ENCODE measurements around the gene LMBR1L.
"Not testable (repeated sequence)": the region's sequence is repeated elsewhere in the genome, so short reads cannot be mapped to it uniquely, and the experiment has no call there.

LMBR1L gene

GRCh38 chr12:49133014-49133413 lies 22.4 kb upstream of the LMBR1L start:
- Histone ChIP-seq H3K36me3 (ENCODE audit: insufficient read depth, low read length) (peaks cover 17% of the 10 kb centered on the region), H2AFZ (ENCODE audit: low read length, unreplicated experiment) (peak overlapping the region; percentile 81), H3K79me2 (ENCODE audit: control insufficient read depth, insufficient read depth, low read length, unreplicated experiment) (peaks cover 55% of the 10 kb centered on the region), H3K27ac (ENCODE audit: low read depth, low read length) (peak overlapping the region; percentile 51; the same call in 1 of the 2 replicates), H3K4me3 (ENCODE audit: low read depth, low read length) (peak overlapping the region; percentile 97), H3K4me1 (ENCODE audit: control insufficient read depth, insufficient read depth, low read length, unreplicated experiment) (peaks cover 24% of the 10 kb centered on the region), H3K27me3 (ENCODE audit: insufficient read depth, low read length) (no peaks in the 10 kb centered on the region)

- Histone ChIP-seq H3K27me3 (ENCODE audit: insufficient read depth, low read length) (no peaks in the 10 kb centered on the region), H3K36me3 (ENCODE audit: insufficient read depth, low read length) (peaks cover 26% of the 10 kb centered on the region), H3K27ac (ENCODE audit: low read depth, low read length) (peak overlapping the region; percentile 51), H3K79me2 (ENCODE audit: control insufficient read depth, insufficient read depth, low read length, unreplicated experiment) (peaks cover 58% of the 10 kb centered on the region), H3K4me3 (ENCODE audit: low read depth, low read length) (peak overlapping the region; percentile 97), H3K4me1 (ENCODE audit: control insufficient read depth, insufficient read depth, low read length, unreplicated experiment) (peaks cover 28% of the 10 kb centered on the region), H2AFZ (ENCODE audit: low read length, unreplicated experiment) (peak overlapping the region; percentile 81)
Measured at GRCh38 chr12:49131894-49132461, 21.3 kb upstream of the LMBR1L start.

GRCh38 chr12:49131051-49131893 lies 20.6 kb upstream of the LMBR1L start, which contains the start of gene TUBA1B:
Gene TUBA1B, minus strand, starts transcription at chr12:49131395. Its CDS starts 95 bp downstream, at chr12:49131300.
- peak within 1 kb of the TSS; percentile 81 for H2AFZ ChIP-seq (ENCODE audit: low read length, unreplicated experiment)
- peak within 1 kb of the TSS; percentile 97 for H3K4me3 ChIP-seq (ENCODE audit: low read depth, low read length)
- H3K4me1 ChIP-seq (ENCODE audit: control insufficient read depth, insufficient read depth, low read length, unreplicated experiment): peaks cover 28% of the 10 kb centered on the region
- H3K27me3 ChIP-seq (ENCODE audit: insufficient read depth, low read length): no peaks in the 10 kb centered on the region
- H3K79me2 ChIP-seq (ENCODE audit: control insufficient read depth, insufficient read depth, low read length, unreplicated experiment): peaks cover 58% of the 10 kb centered on the region
- peak within 1 kb of the TSS; percentile 98 for H3K27ac ChIP-seq (ENCODE audit: low read depth, low read length)
- peaks cover 30% of the 10 kb centered on the region for H3K36me3 ChIP-seq (ENCODE audit: insufficient read depth, low read length)

- peaks cover 54% of the 10 kb centered on the region for H3K79me2 ChIP-seq (ENCODE audit: control insufficient read depth, insufficient read depth, low read length, unreplicated experiment)
- peak overlapping the region; percentile 98 for H3K27ac ChIP-seq (ENCODE audit: low read depth, low read length)
- H3K4me1 ChIP-seq (ENCODE audit: control insufficient read depth, insufficient read depth, low read length, unreplicated experiment): peaks cover 28% of the 10 kb centered on the region
- peaks cover 30% of the 10 kb centered on the region for H3K36me3 ChIP-seq (ENCODE audit: insufficient read depth, low read length)
- no peak overlapping the region for H2AFZ ChIP-seq (ENCODE audit: low read length, unreplicated experiment)
- no peaks in the 10 kb centered on the region for H3K27me3 ChIP-seq (ENCODE audit: insufficient read depth, low read length)
- H3K4me3 ChIP-seq (ENCODE audit: low read depth, low read length): peak overlapping the region; percentile 97
Measured at GRCh38 chr12:49130151-49131050, 19.8 kb upstream of the LMBR1L start.

GRCh38 chr12:49129332-49130150 lies 18.9 kb upstream of the LMBR1L start:
- H3K36me3 ChIP-seq (ENCODE audit: insufficient read depth, low read length): peaks cover 30% of the 10 kb centered on the region
- peaks cover 28% of the 10 kb centered on the region for H3K4me1 ChIP-seq (ENCODE audit: control insufficient read depth, insufficient read depth, low read length, unreplicated experiment)
- no peaks in the 10 kb centered on the region for H3K27me3 ChIP-seq (ENCODE audit: insufficient read depth, low read length)
- peak overlapping the region; percentile 97 for H3K4me3 ChIP-seq (ENCODE audit: low read depth, low read length)
- no peak overlapping the region for H2AFZ ChIP-seq (ENCODE audit: low read length, unreplicated experiment)
- peaks cover 54% of the 10 kb centered on the region for H3K79me2 ChIP-seq (ENCODE audit: control insufficient read depth, insufficient read depth, low read length, unreplicated experiment)
- peak overlapping the region; percentile 98 for H3K27ac ChIP-seq (ENCODE audit: low read depth, low read length)

GRCh38 chr12:49127971-49128370 lies 17.3 kb upstream of the LMBR1L start:
- peaks cover 30% of the 10 kb centered on the region for H3K36me3 ChIP-seq (ENCODE audit: insufficient read depth, low read length)
- H3K27me3 ChIP-seq (ENCODE audit: insufficient read depth, low read length); H3K27ac ChIP-seq (ENCODE audit: low read depth, low read length); H3K4me3 ChIP-seq (ENCODE audit: low read depth, low read length); H2AFZ ChIP-seq (ENCODE audit: low read length, unreplicated experiment): not testable (repeated sequence)
- peaks cover 17% of the 10 kb centered on the region for H3K4me1 ChIP-seq (ENCODE audit: control insufficient read depth, insufficient read depth, low read length, unreplicated experiment)
- H3K79me2 ChIP-seq (ENCODE audit: control insufficient read depth, insufficient read depth, low read length, unreplicated experiment): peaks cover 43% of the 10 kb centered on the region

GRCh38 chr12:49126852-49127763 lies 16.5 kb upstream of the LMBR1L start:
- no peaks in the 10 kb centered on the region for H3K27me3 ChIP-seq (ENCODE audit: insufficient read depth, low read length)
- H3K79me2 ChIP-seq (ENCODE audit: control insufficient read depth, insufficient read depth, low read length, unreplicated experiment): peaks cover 34% of the 10 kb centered on the region
- H2AFZ ChIP-seq (ENCODE audit: low read length, unreplicated experiment): no peak overlapping the region
- H3K27ac ChIP-seq (ENCODE audit: low read depth, low read length): peak overlapping the region; percentile 7
- peaks cover 12% of the 10 kb centered on the region for H3K4me1 ChIP-seq (ENCODE audit: control insufficient read depth, insufficient read depth, low read length, unreplicated experiment)
- H3K4me3 ChIP-seq (ENCODE audit: low read depth, low read length): no peak overlapping the region
- H3K36me3 ChIP-seq (ENCODE audit: insufficient read depth, low read length): peaks cover 30% of the 10 kb centered on the region

GRCh38 chr12:49121047-49121696 lies 10.5 kb upstream of the LMBR1L start:
- H2AFZ ChIP-seq (ENCODE audit: low read length, unreplicated experiment): peak overlapping the region; percentile 88
- no peaks in the 10 kb centered on the region for H3K27me3 ChIP-seq (ENCODE audit: insufficient read depth, low read length)

GRCh38 chr12:49111206-49111605 lies 559 bp upstream of the LMBR1L start:
- H3K79me2 ChIP-seq (ENCODE audit: control insufficient read depth, insufficient read depth, low read length, unreplicated experiment): peaks cover 29% of the 10 kb centered on the region
- H3K4me1 ChIP-seq (ENCODE audit: control insufficient read depth, insufficient read depth, low read length, unreplicated experiment): peaks cover 14% of the 10 kb centered on the region
- no peaks in the 10 kb centered on the region for H3K36me3 ChIP-seq (ENCODE audit: insufficient read depth, low read length)
- H3K27ac ChIP-seq (ENCODE audit: low read depth, low read length): peak overlapping the region; percentile 7; the same call in 1 of the 2 replicates
- no peaks in the 10 kb centered on the region for H3K27me3 ChIP-seq (ENCODE audit: insufficient read depth, low read length)
- H2AFZ ChIP-seq (ENCODE audit: low read length, unreplicated experiment): peak overlapping the region; percentile 98
- peak overlapping the region; percentile 98 for H3K4me3 ChIP-seq (ENCODE audit: low read depth, low read length)

More at GRCh38 chr12:49121047-49121696, 10.5 kb upstream of the LMBR1L start:
- peaks cover 3% of the 10 kb centered on the region for H3K4me1 ChIP-seq (ENCODE audit: control insufficient read depth, insufficient read depth, low read length, unreplicated experiment)
- H3K36me3 ChIP-seq (ENCODE audit: insufficient read depth, low read length): no peaks in the 10 kb centered on the region
- H3K4me3 ChIP-seq (ENCODE audit: low read depth, low read length): no peak overlapping the region
- H3K27ac ChIP-seq (ENCODE audit: low read depth, low read length): no peak overlapping the region
- H3K79me2 ChIP-seq (ENCODE audit: control insufficient read depth, insufficient read depth, low read length, unreplicated experiment): no peaks in the 10 kb centered on the region
